ENCODE results near the gene MBP. TPM values are rescaled to one million over a fixed set of nuclear protein-coding genes. Genes with fewer than 3 reads are reported as not detected.

The MBP gene
- total and polyA plus RNA-seq, 10 donors: 11.1 to 96.0 (median 70.8) TPM

- TF ChIP-seq POLR2A (IDR thresholded peaks at IDR 0.05): no peak
- TF ChIP-seq, protein P1, sequence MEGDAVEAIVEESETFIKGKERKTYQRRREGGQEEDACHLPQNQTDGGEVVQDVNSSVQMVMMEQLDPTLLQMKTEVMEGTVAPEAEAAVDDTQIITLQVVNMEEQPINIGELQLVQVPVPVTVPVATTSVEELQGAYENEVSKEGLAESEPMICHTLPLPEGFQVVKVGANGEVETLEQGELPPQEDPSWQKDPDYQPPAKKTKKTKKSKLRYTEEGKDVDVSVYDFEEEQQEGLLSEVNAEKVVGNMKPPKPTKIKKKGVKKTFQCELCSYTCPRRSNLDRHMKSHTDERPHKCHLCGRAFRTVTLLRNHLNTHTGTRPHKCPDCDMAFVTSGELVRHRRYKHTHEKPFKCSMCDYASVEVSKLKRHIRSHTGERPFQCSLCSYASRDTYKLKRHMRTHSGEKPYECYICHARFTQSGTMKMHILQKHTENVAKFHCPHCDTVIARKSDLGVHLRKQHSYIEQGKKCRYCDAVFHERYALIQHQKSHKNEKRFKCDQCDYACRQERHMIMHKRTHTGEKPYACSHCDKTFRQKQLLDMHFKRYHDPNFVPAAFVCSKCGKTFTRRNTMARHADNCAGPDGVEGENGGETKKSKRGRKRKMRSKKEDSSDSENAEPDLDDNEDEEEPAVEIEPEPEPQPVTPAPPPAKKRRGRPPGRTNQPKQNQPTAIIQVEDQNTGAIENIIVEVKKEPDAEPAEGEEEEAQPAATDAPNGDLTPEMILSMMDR (IDR thresholded peaks at IDR 0.05 in 8 of 11, conservative IDR thresholded peaks at IDR 0.05 in 3 of 11): no peak
- no peak for TF ChIP-seq POLR2AphosphoS5 (IDR thresholded peaks at IDR 0.05)
- no peak overlapping the region for H3K4me3 ChIP-seq
- no peak overlapping the region for H3K27ac ChIP-seq
- DNase-seq: no peak
- H3K9me3 ChIP-seq: no peaks in the 10 kb centered on the region
- H3K4me1 ChIP-seq: peaks cover 0 to 23% (median 13%) of the 10 kb centered on the region in 6 donors
- peaks cover 0 to 84% (median 44%) of the 10 kb centered on the region in 6 donors for H3K36me3 ChIP-seq
- H3K27me3 ChIP-seq (replicated peaks in 1 of 7): no peaks in the 10 kb centered on the region
- intact Hi-C loops (cut with DNase I; ENCODE audit: low total_unique reads): no loop called here
- 60 to 82% (median 75%) methylated on average over 16 of the region's 16 CpGs for WGBS, 5 donors
Measured at GRCh38 chr18:76958692-76959341, 173.8 kb downstream of the MBP start.

GRCh38 chr18:76957384-76958355, 174.9 kb downstream of the MBP start:
- Histone ChIP-seq H3K4me3 (no peak overlapping the region), H3K27ac (no peak overlapping the region), H3K9me3 (no peaks in the 10 kb centered on the region), H3K36me3 (peaks cover 0 to 95% (median 44%) of the 10 kb centered on the region in 6 donors), H3K27me3 (replicated peaks in 1 of 7) (no peaks in the 10 kb centered on the region), H3K4me1 (peaks cover 0 to 20% (median 8%) of the 10 kb centered on the region in 6 donors)
- TF ChIP-seq POLR2A (IDR thresholded peaks at IDR 0.05) (no peak), POLR2AphosphoS5 (IDR thresholded peaks at IDR 0.05) (no peak)
- TF ChIP-seq, protein P1 (IDR thresholded peaks at IDR 0.05 in 8 of 11, conservative IDR thresholded peaks at IDR 0.05 in 3 of 11): no peak
- intact Hi-C loops (cut with DNase I; ENCODE audit: low total_unique reads): no loop called here
- WGBS, 5 donors: 88 to 96% (median 92%) methylated on average over 18 of the region's 18 CpGs
- DNase-seq: no peak

DNA sequence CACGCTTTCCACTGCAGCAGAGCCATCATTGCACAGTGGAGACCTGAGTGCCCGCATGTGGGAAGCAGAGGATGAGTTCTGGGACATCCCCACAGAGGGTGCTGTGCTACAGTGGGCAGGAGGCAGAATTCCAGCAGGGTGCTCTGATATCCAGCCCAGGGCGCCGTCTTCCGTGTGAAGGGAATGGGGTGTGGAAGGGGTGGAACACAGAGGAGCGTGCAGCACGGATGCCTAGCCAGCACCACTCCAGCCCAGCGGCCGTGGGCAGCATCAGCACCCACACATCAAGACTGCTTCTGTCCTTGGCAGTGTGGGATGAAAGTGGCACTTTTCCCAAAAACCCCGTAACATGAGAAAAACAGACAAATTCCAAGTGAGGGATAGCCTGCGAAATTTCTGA, 175.9 kb downstream of the MBP start:
- WGBS, 5 donors: 95 to 98% (median 97%) methylated on average over 10 to 11 of the region's 11 CpGs
- H3K9me3 ChIP-seq: no peaks in the 10 kb centered on the region
- no peaks in the 10 kb centered on the region for H3K27me3 ChIP-seq (replicated peaks in 1 of 7)
- no peak overlapping the region for H3K27ac ChIP-seq
- H3K4me1 ChIP-seq: peaks cover 0 to 19% (median 3%) of the 10 kb centered on the region in 6 donors
- H3K36me3 ChIP-seq: peaks cover 0 to 97% (median 44%) of the 10 kb centered on the region in 6 donors
- H3K4me3 ChIP-seq: no peak overlapping the region
- DNase-seq: no peak
- TF ChIP-seq POLR2A (IDR thresholded peaks at IDR 0.05) (no peak), POLR2AphosphoS5 (IDR thresholded peaks at IDR 0.05) (no peak)
- TF ChIP-seq, protein P1 (IDR thresholded peaks at IDR 0.05 in 8 of 11, conservative IDR thresholded peaks at IDR 0.05 in 3 of 11): no peak
- intact Hi-C loops (cut with DNase I; ENCODE audit: low total_unique reads): no loop called here

Data from spleen (tissue), 11 donors.